Measurements from ENCODE around the gene ABHD14A. TPM values are rescaled to one million over a fixed set of nuclear protein-coding genes. Genes with fewer than 3 reads are reported as not detected.

ABHD14A gene
- total RNA-seq, 4 donors from 2014 or later: 10.0 to 22.3 (median 15.8) TPM

GRCh38 chr3:51947215-51947900 lies 27.5 kb upstream of the ABHD14A start:
- no peaks in the 10 kb centered on the region for H3K27me3 ChIP-seq
- TF ChIP-seq EP300 (IDR thresholded peaks at IDR 0.05) (no peak), CTCF (IDR thresholded peaks at IDR 0.05) (no peak), POLR2A (IDR thresholded peaks at IDR 0.05; ENCODE audit: low read depth) (no peak), POLR2AphosphoS5 (IDR thresholded peaks at IDR 0.05) (no peak)
- peaks cover 12 to 14% (median 13%) of the 10 kb centered on the region in 4 donors for H3K4me1 ChIP-seq
- WGBS: 73% methylated on average over 12 of the region's 13 CpGs
- H3K4me3 ChIP-seq: no peak overlapping the region
- intact Hi-C loops (cut with DNase I): no loop called here
- no peak for DNase-seq (ENCODE audit: extremely low spot score)
- no peak overlapping the region for H3K27ac ChIP-seq (replicated peaks in 1 of 4)
- peaks cover 0 to 57% (median 41%) of the 10 kb centered on the region in 4 donors for H3K36me3 ChIP-seq
- H3K9me3 ChIP-seq: no peaks in the 10 kb centered on the region

- Histone ChIP-seq H3K27ac (replicated peaks in 1 of 4) (no peak overlapping the region), H3K4me1 (peaks cover 5 to 6% (median 5%) of the 10 kb centered on the region in 4 donors), H3K4me3 (no peak overlapping the region), H3K36me3 (peaks cover 0 to 57% (median 41%) of the 10 kb centered on the region in 4 donors), H3K9me3 (no peaks in the 10 kb centered on the region), H3K27me3 (no peaks in the 10 kb centered on the region)
- TF ChIP-seq POLR2A (IDR thresholded peaks at IDR 0.05; ENCODE audit: low read depth) (no peak), POLR2AphosphoS5 (IDR thresholded peaks at IDR 0.05) (no peak), CTCF (IDR thresholded peaks at IDR 0.05) (no peak), EP300 (IDR thresholded peaks at IDR 0.05) (no peak)
- 80% methylated on average over 7 of the region's 10 CpGs for WGBS
- intact Hi-C loops (cut with DNase I): no loop called here
- no peak for DNase-seq (ENCODE audit: extremely low spot score)
These were observed 26.8 kb upstream of the ABHD14A start for GRCh38 chr3:51948016-51948580.

- DNase-seq (ENCODE audit: extremely low spot score): no peak
- Histone ChIP-seq H3K27me3 (no peaks in the 10 kb centered on the region), H3K9me3 (no peaks in the 10 kb centered on the region), H3K4me1 (no peaks in the 10 kb centered on the region), H3K4me3 (no peak overlapping the region), H3K27ac (replicated peaks in 1 of 4) (no peak overlapping the region), H3K36me3 (peaks cover 0 to 55% (median 40%) of the 10 kb centered on the region in 4 donors)
- 86% methylated on average over 5 of the region's 5 CpGs for WGBS
- intact Hi-C loops (cut with DNase I): no loop called here
- TF ChIP-seq CTCF (IDR thresholded peaks at IDR 0.05) (no peak), POLR2AphosphoS5 (IDR thresholded peaks at IDR 0.05) (no peak), EP300 (IDR thresholded peaks at IDR 0.05) (no peak), POLR2A (IDR thresholded peaks at IDR 0.05; ENCODE audit: low read depth) (no peak)
These were observed 25.7 kb upstream of the ABHD14A start for GRCh38 chr3:51949121-51949520.

GRCh38 chr3:51950899-51951298 lies 24.0 kb upstream of the ABHD14A start:
- DNase-seq (ENCODE audit: extremely low spot score): no peak
- intact Hi-C loops (cut with DNase I): no loop called here
- Histone ChIP-seq H3K4me3 (no peak overlapping the region), H3K36me3 (peaks cover 0 to 38% (median 29%) of the 10 kb centered on the region in 4 donors), H3K9me3 (no peaks in the 10 kb centered on the region), H3K27ac (replicated peaks in 1 of 4) (no peak overlapping the region), H3K27me3 (no peaks in the 10 kb centered on the region), H3K4me1 (peaks cover 3 to 11% (median 9%) of the 10 kb centered on the region in 4 donors)
- WGBS: 87% methylated on average over 2 of the region's 2 CpGs
- no peak for TF ChIP-seq POLR2A (IDR thresholded peaks at IDR 0.05; ENCODE audit: low read depth)
- TF ChIP-seq CTCF (IDR thresholded peaks at IDR 0.05): no peak
- no peak for TF ChIP-seq EP300 (IDR thresholded peaks at IDR 0.05)
- no peak for TF ChIP-seq POLR2AphosphoS5 (IDR thresholded peaks at IDR 0.05)

Data from esophagus muscularis mucosa (tissue), 4 donors.